Measurements from ENCODE around the gene GP1BA.

GP1BA gene

GRCh38 chr17:4938688-4939545 is 6.8 kb downstream of the GP1BA start:
- DNase-seq (ENCODE audit: low read depth), result no peak

GRCh38 chr17:4939546-4939795 is 7.4 kb downstream of the GP1BA start:
- DNase-seq (ENCODE audit: low read depth), result no peak

- DNase-seq (ENCODE audit: low read depth), result peak; percentile 99
These were observed 7.9 kb downstream of the GP1BA start, which contains the start of the genes RNF167 and SLC25A11 for GRCh38 chr17:4939796-4940554. RNF167 (plus strand) TSS chr17:4940268; CDS start chr17:4940910, 642 bp downstream. SLC25A11 (minus strand) TSS chr17:4940046; CDS start chr17:4939910, 136 bp downstream.

GRCh38 chr17:4940555-4941318 is 8.7 kb downstream of the GP1BA start:
- no peak for DNase-seq (ENCODE audit: low read depth)

- no peak for DNase-seq (ENCODE audit: low read depth)
These were observed 9.2 kb downstream of the GP1BA start for GRCh38 chr17:4941319-4941610.

- DNase-seq (ENCODE audit: low read depth), result no peak
These were observed 10.9 kb downstream of the GP1BA start for GRCh38 chr17:4942760-4943508.

- DNase-seq (ENCODE audit: low read depth), result no peak
These were observed 12.1 kb downstream of the GP1BA start for GRCh38 chr17:4944163-4944553.

GRCh38 chr17:4944554-4945175 is 12.6 kb downstream of the GP1BA start:
- no peak for DNase-seq (ENCODE audit: low read depth)

GRCh38 chr17:4945176-4945943 is 13.3 kb downstream of the GP1BA start:
- peak; percentile 86 for DNase-seq (ENCODE audit: low read depth)

- no peak for DNase-seq (ENCODE audit: low read depth)
These were observed 13.8 kb downstream of the GP1BA start for GRCh38 chr17:4945944-4946280.

GRCh38 chr17:4946312-4946976 is 14.4 kb downstream of the GP1BA start:
- no peak for DNase-seq (ENCODE audit: low read depth)

GRCh38 chr17:4947010-4947410 is 14.9 kb downstream of the GP1BA start:
- no peak for DNase-seq (ENCODE audit: low read depth)

- peak; percentile 33 for DNase-seq (ENCODE audit: low read depth)
These were observed 15.5 kb downstream of the GP1BA start for GRCh38 chr17:4947411-4948165.

- peak; percentile 94 for DNase-seq (ENCODE audit: low read depth)
These were observed 16.3 kb downstream of the GP1BA start, which contains the start of gene PFN1 for GRCh38 chr17:4948166-4948930. PFN1 (minus strand) TSS chr17:4948530; CDS start chr17:4948394, 136 bp downstream.

GRCh38 chr17:4948931-4949320 is 16.8 kb downstream of the GP1BA start:
- DNase-seq (ENCODE audit: low read depth), result peak; percentile 93

GRCh38 chr17:4949321-4950074 is 17.4 kb downstream of the GP1BA start:
- DNase-seq (ENCODE audit: low read depth), result peak; percentile 69

GRCh38 chr17:4950075-4950745 is 18.1 kb downstream of the GP1BA start:
- no peak for DNase-seq (ENCODE audit: low read depth)
